ENCODE results near the gene PRG2.

PRG2 gene

GRCh38 chr11:57349491-57350274 is 40.8 kb downstream of the PRG2 start:
- Histone ChIP-seq H2BK5ac (ENCODE audit: low read length) (peak overlapping the region; percentile 15), H2AK5ac (ENCODE audit: low read depth, low read length) (no peak overlapping the region), H3K14ac (ENCODE audit: low read length) (no peak overlapping the region), H2BK120ac (ENCODE audit: low read depth, low read length) (peak overlapping the region; percentile 13), H3K27me3 (ENCODE audit: control insufficient read depth in 3 of 3, insufficient read depth in 3 of 3, low read depth in 1 of 3, low read length in 3 of 3) (peaks cover 0 to 12% (median 0%) of the 10 kb centered on the region in 3 experiments), H4K91ac (ENCODE audit: low read depth, low read length, poor library complexity) (no peak overlapping the region), H2BK15ac (ENCODE audit: low read length) (no peak overlapping the region), H3K27ac (replicated peaks; ENCODE audit: low read length) (no peak overlapping the region), H3K9ac (ENCODE audit: low read depth, low read length, poor library complexity) (no peak overlapping the region), H3K79me1 (ENCODE audit: low read depth, low read length) (no peaks in the 10 kb centered on the region), H3K23ac (ENCODE audit: low read depth, low read length, poor library complexity) (no peak overlapping the region), H4K8ac (ENCODE audit: low read depth, low read length) (no peak overlapping the region), H3K4me3 (ENCODE audit: low read length in 2 of 2) (no peak overlapping the region), H2AFZ (ENCODE audit: low read length) (peak overlapping the region; percentile 86), H3K18ac (ENCODE audit: low read length) (peak overlapping the region; percentile 69), H2BK12ac (ENCODE audit: low read length) (no peak overlapping the region), H3K9me3 (replicated peaks in 1 of 2; ENCODE audit: control insufficient read depth in 2 of 2, insufficient read depth in 1 of 2, low read depth in 1 of 2, low read length in 2 of 2) (peaks cover 0 to 8% of the 10 kb centered on the region in 2 donors), H3K4me1 (ENCODE audit: control insufficient read depth in 2 of 2, insufficient read depth in 1 of 2, low read depth in 1 of 2, low read length in 2 of 2) (peaks cover 12 to 17% of the 10 kb centered on the region in 2 donors), H3K36me3 (replicated peaks in 1 of 2; ENCODE audit: control insufficient read depth in 2 of 2, insufficient read depth in 2 of 2, low read length in 2 of 2) (no peaks in the 10 kb centered on the region), H3K4ac (ENCODE audit: low read length) (no peak overlapping the region), H3K4me2 (ENCODE audit: insufficient read depth, low read length, poor library complexity, severe bottlenecking) (no peak overlapping the region)
- no CpG with 5 or more reads among the region's 31 CpGs for WGBS, 2 donors (ENCODE audit: extremely low coverage in 2 of 2, insufficient read length in 2 of 2, insufficient replicate concordance in 1 of 2)
- peak; percentile 76 for DNase-seq (ENCODE audit: low spot score)

- H3K36me3 ChIP-seq (replicated peaks in 1 of 2; ENCODE audit: control insufficient read depth in 2 of 2, insufficient read depth in 2 of 2, low read length in 2 of 2), result no peaks in the 10 kb centered on the region
- peaks cover 10 to 15% of the 10 kb centered on the region in 2 donors for H3K4me1 ChIP-seq (ENCODE audit: control insufficient read depth in 2 of 2, insufficient read depth in 1 of 2, low read depth in 1 of 2, low read length in 2 of 2)
- WGBS, 2 donors (ENCODE audit: extremely low coverage in 2 of 2, insufficient read length in 2 of 2, insufficient replicate concordance in 1 of 2), result no CpG with 5 or more reads among the region's 14 CpGs
- no peak overlapping the region for H3K23ac ChIP-seq (ENCODE audit: low read depth, low read length, poor library complexity)
- no peak overlapping the region for H3K4me2 ChIP-seq (ENCODE audit: insufficient read depth, low read length, poor library complexity, severe bottlenecking)
- H3K27ac ChIP-seq (replicated peaks; ENCODE audit: low read length), result no peak overlapping the region
- H2AFZ ChIP-seq (ENCODE audit: low read length), result no peak overlapping the region
- no peak overlapping the region for H3K14ac ChIP-seq (ENCODE audit: low read length)
- no peak overlapping the region for H3K18ac ChIP-seq (ENCODE audit: low read length)
- no peak overlapping the region for H3K4me3 ChIP-seq (ENCODE audit: low read length in 2 of 2)
- no peaks in the 10 kb centered on the region for H3K79me1 ChIP-seq (ENCODE audit: low read depth, low read length)
- H3K27me3 ChIP-seq (ENCODE audit: control insufficient read depth in 3 of 3, insufficient read depth in 3 of 3, low read depth in 1 of 3, low read length in 3 of 3), result peaks cover 0 to 12% (median 0%) of the 10 kb centered on the region in 3 experiments
- no peak overlapping the region for H3K9ac ChIP-seq (ENCODE audit: low read depth, low read length, poor library complexity)
- H2BK120ac ChIP-seq (ENCODE audit: low read depth, low read length), result no peak overlapping the region
- H4K91ac ChIP-seq (ENCODE audit: low read depth, low read length, poor library complexity), result no peak overlapping the region
- no peak overlapping the region for H2BK15ac ChIP-seq (ENCODE audit: low read length)
- H3K4ac ChIP-seq (ENCODE audit: low read length), result no peak overlapping the region
- peaks cover 0 to 8% of the 10 kb centered on the region in 2 donors for H3K9me3 ChIP-seq (replicated peaks in 1 of 2; ENCODE audit: control insufficient read depth in 2 of 2, insufficient read depth in 1 of 2, low read depth in 1 of 2, low read length in 2 of 2)
- no peak overlapping the region for H2AK5ac ChIP-seq (ENCODE audit: low read depth, low read length)
- DNase-seq (ENCODE audit: low spot score), result no peak
- H2BK12ac ChIP-seq (ENCODE audit: low read length), result no peak overlapping the region
- no peak overlapping the region for H2BK5ac ChIP-seq (ENCODE audit: low read length)
- no peak overlapping the region for H4K8ac ChIP-seq (ENCODE audit: low read depth, low read length)
Measured at GRCh38 chr11:57348636-57349313, 41.7 kb downstream of the PRG2 start.

GRCh38 chr11:57348052-57348451 is 42.4 kb downstream of the PRG2 start:
- Histone ChIP-seq H3K9me3 (replicated peaks in 1 of 2; ENCODE audit: control insufficient read depth in 2 of 2, insufficient read depth in 1 of 2, low read depth in 1 of 2, low read length in 2 of 2) (peaks cover 0 to 8% of the 10 kb centered on the region in 2 donors), H2BK15ac (ENCODE audit: low read length) (no peak overlapping the region), H4K8ac (ENCODE audit: low read depth, low read length) (no peak overlapping the region), H2BK5ac (ENCODE audit: low read length) (no peak overlapping the region), H3K4me2 (ENCODE audit: insufficient read depth, low read length, poor library complexity, severe bottlenecking) (no peak overlapping the region), H3K4ac (ENCODE audit: low read length) (no peak overlapping the region), H4K91ac (ENCODE audit: low read depth, low read length, poor library complexity) (no peak overlapping the region), H2AFZ (ENCODE audit: low read length) (peak overlapping the region; percentile 13), H3K4me1 (ENCODE audit: control insufficient read depth in 2 of 2, insufficient read depth in 1 of 2, low read depth in 1 of 2, low read length in 2 of 2) (peaks cover 10 to 17% of the 10 kb centered on the region in 2 donors), H2BK120ac (ENCODE audit: low read depth, low read length) (no peak overlapping the region), H3K23ac (ENCODE audit: low read depth, low read length, poor library complexity) (peak overlapping the region; percentile 27), H2AK5ac (ENCODE audit: low read depth, low read length) (no peak overlapping the region), H3K9ac (ENCODE audit: low read depth, low read length, poor library complexity) (no peak overlapping the region), H3K4me3 (ENCODE audit: low read length in 2 of 2) (no peak overlapping the region), H3K79me1 (ENCODE audit: low read depth, low read length) (no peaks in the 10 kb centered on the region), H3K14ac (ENCODE audit: low read length) (no peak overlapping the region), H3K36me3 (replicated peaks in 1 of 2; ENCODE audit: control insufficient read depth in 2 of 2, insufficient read depth in 2 of 2, low read length in 2 of 2) (no peaks in the 10 kb centered on the region), H2BK12ac (ENCODE audit: low read length) (peak overlapping the region; percentile 51), H3K27ac (replicated peaks; ENCODE audit: low read length) (no peak overlapping the region), H3K18ac (ENCODE audit: low read length) (no peak overlapping the region), H3K27me3 (ENCODE audit: control insufficient read depth in 3 of 3, insufficient read depth in 3 of 3, low read depth in 1 of 3, low read length in 3 of 3) (peaks cover 0 to 12% (median 0%) of the 10 kb centered on the region in 3 experiments)
- WGBS, 2 donors (ENCODE audit: extremely low coverage in 2 of 2, insufficient read length in 2 of 2, insufficient replicate concordance in 1 of 2), result no CpG with 5 or more reads among the region's 7 CpGs
- no peak for DNase-seq (ENCODE audit: low spot score)

- Histone ChIP-seq H3K36me3 (replicated peaks in 1 of 2; ENCODE audit: control insufficient read depth in 2 of 2, insufficient read depth in 2 of 2, low read length in 2 of 2) (no peaks in the 10 kb centered on the region), H3K9me3 (replicated peaks in 1 of 2; ENCODE audit: control insufficient read depth in 2 of 2, insufficient read depth in 1 of 2, low read depth in 1 of 2, low read length in 2 of 2) (peaks cover 0 to 8% of the 10 kb centered on the region in 2 donors), H2AK5ac (ENCODE audit: low read depth, low read length) (no peak overlapping the region), H3K4me2 (ENCODE audit: insufficient read depth, low read length, poor library complexity, severe bottlenecking) (no peak overlapping the region), H2BK5ac (ENCODE audit: low read length) (no peak overlapping the region), H3K79me1 (ENCODE audit: low read depth, low read length) (no peaks in the 10 kb centered on the region), H2BK120ac (ENCODE audit: low read depth, low read length) (no peak overlapping the region), H3K4me3 (ENCODE audit: low read length in 2 of 2) (no peak overlapping the region), H3K14ac (ENCODE audit: low read length) (no peak overlapping the region), H3K27me3 (ENCODE audit: control insufficient read depth in 3 of 3, insufficient read depth in 3 of 3, low read depth in 1 of 3, low read length in 3 of 3) (peaks cover 0 to 12% (median 0%) of the 10 kb centered on the region in 3 experiments), H4K8ac (ENCODE audit: low read depth, low read length) (no peak overlapping the region), H2BK12ac (ENCODE audit: low read length) (peak overlapping the region; percentile 59), H3K9ac (ENCODE audit: low read depth, low read length, poor library complexity) (no peak overlapping the region), H3K23ac (ENCODE audit: low read depth, low read length, poor library complexity) (no peak overlapping the region), H3K18ac (ENCODE audit: low read length) (no peak overlapping the region), H2BK15ac (ENCODE audit: low read length) (no peak overlapping the region), H2AFZ (ENCODE audit: low read length) (no peak overlapping the region), H3K4me1 (ENCODE audit: control insufficient read depth in 2 of 2, insufficient read depth in 1 of 2, low read depth in 1 of 2, low read length in 2 of 2) (peaks cover 6 to 12% of the 10 kb centered on the region in 2 donors), H4K91ac (ENCODE audit: low read depth, low read length, poor library complexity) (no peak overlapping the region), H3K27ac (replicated peaks; ENCODE audit: low read length) (no peak overlapping the region), H3K4ac (ENCODE audit: low read length) (no peak overlapping the region)
- WGBS, 2 donors (ENCODE audit: extremely low coverage in 2 of 2, insufficient read length in 2 of 2, insufficient replicate concordance in 1 of 2), result no CpG with 5 or more reads among the region's 9 CpGs
- DNase-seq (ENCODE audit: low spot score), result no peak
Measured at GRCh38 chr11:57347336-57347735, 43.1 kb downstream of the PRG2 start.
